Spinal cord (tissue), 10 donors: Measurements from ENCODE around the gene ARHGAP26. TPM values are rescaled to one million over a fixed set of nuclear protein-coding genes. Genes with fewer than 3 reads are reported as not detected.

Experiments
- DNase-seq, 6 donors: peaks; one replicate each; pipeline versions ENCODE4 v3.0.0 to v3.0.0-alpha.2; 2013 to 2015; ENCODE audit warnings: low spot score in 6 of 6, low read depth in 4 of 6
- H3K27ac ChIP-seq: one replicate; pipeline ENCODE4 v1.5.1; 2013; ENCODE audit warnings: low read depth, low read length, control low read depth
- H3K27me3 ChIP-seq: one replicate; pipeline ENCODE4 v1.6.1; 2013; ENCODE audit warnings: low read length; ENCODE audit not compliant: control insufficient read depth, insufficient read depth
- H3K36me3 ChIP-seq: one replicate; pipeline ENCODE4 v1.6.1; 2013; ENCODE audit warnings: low read length; ENCODE audit not compliant: control insufficient read depth, insufficient read depth
- H3K4me1 ChIP-seq: one replicate; pipeline ENCODE4 v1.6.1; 2013; ENCODE audit warnings: low read length; ENCODE audit not compliant: control insufficient read depth, insufficient read depth
- H3K4me3 ChIP-seq: one replicate; pipeline ENCODE4 v1.5.1; 2013; ENCODE audit warnings: low read depth, low read length, control low read depth
- H3K9me3 ChIP-seq: one replicate; pipeline ENCODE4 v1.6.1; 2013; ENCODE audit warnings: low read length; ENCODE audit not compliant: control insufficient read depth, insufficient read depth
- WGBS: methylation state at CpG from one replicate; pipeline ENCODE4 v1.1.5; 2013; ENCODE audit warnings: missing lambda C conversion rate; ENCODE audit not compliant: insufficient coverage; 5-methylcytosine and 5-hydroxymethylcytosine counted together
- polyA plus RNA-seq, 2 donors: library from polyadenylated mRNA; unstranded; fragments of 120-200 nt; gene quantifications; one replicate each; pipeline ENCODE4 v1.2.1, GENCODE V29; 2013; ENCODE audit not compliant: insufficient read length in 2 of 2
- total RNA-seq, 2 donors: library from RNA; depleted of rRNA in 1 of 2; stranded (reverse); fragments of 120-200 nt in 1 of 2; fragments of >200 nt in 1 of 2; gene quantifications; one replicate each; pipeline versions ENCODE4 v1.2.3 to v1.2.4, GENCODE V29; 2013 to 2014
- donor health status: healthy.

The ARHGAP26 gene
- total and polyA plus RNA-seq, 4 donors: 21.9 to 39.7 (median 22.4) TPM

DNA sequence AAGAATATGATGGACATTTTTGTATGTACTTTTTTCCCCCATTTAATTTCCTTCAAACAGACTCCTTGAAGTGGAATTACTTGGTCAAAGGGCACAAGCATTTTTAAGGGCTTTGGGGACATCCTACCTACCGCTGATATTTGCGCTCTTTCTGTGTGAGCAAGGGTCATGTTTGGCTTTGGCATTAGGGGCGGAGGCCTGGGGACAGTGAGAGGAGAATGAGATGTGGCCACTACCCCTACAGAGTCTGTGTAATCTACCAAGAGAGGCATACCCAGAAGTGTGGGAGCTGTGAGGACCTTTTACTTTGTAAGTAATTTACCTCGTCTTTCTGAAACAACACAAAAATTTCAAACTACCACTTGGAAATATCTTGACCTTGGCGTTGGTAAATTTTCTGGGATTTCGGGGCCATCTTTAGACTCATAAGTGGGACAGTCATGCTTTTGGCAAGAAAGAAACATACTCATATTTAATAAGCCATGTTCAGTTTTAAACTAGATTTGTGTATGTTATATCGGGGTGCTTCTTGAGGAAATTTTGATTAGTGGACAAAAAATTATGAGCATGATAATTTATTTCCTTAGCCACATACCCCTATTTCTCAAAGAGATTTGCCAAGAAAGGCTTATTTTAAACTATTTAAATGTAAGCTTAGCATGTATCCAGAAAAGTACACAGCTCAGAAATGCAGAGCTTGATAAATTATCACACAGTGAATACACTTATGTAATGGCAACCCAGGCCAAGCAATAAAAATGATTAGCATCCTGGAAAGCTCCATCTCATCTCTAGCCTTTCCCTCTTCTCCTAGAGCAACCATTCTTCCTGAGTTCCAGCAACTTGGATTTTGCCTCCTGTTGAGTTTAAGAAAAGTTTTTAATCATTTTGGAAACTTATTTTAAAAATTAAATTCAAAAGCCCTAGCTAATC, 63.6 kb downstream of the ARHGAP26 start:
- WGBS: 96% methylated on average over 3 of the region's 7 CpGs
- Histone ChIP-seq H3K9me3 (no peaks in the 10 kb centered on the region), H3K4me1 (no peaks in the 10 kb centered on the region), H3K27ac (no peak overlapping the region), H3K27me3 (no peaks in the 10 kb centered on the region), H3K4me3 (no peak overlapping the region), H3K36me3 (no peaks in the 10 kb centered on the region)
- DNase-seq: no peak

DNA sequence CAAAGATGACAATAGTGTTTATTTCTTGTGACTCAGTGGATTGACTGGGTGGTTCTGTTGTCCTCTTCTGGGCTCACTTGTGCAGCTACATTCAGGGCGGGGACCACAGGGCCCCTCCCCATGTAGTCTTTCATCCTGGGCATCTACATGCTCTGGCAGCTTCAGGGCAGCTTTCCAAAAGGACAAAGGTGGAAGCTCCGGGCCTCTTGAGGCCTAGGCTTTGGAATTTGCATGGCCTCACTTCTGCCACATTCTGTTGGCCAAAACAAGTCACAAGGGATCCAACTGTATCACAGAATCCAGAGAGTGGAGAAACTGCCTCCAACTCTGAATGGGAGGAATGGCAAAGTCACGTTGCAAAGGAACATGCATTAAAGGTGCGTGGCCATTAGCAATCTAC, 64.3 kb downstream of the ARHGAP26 start:
- Histone ChIP-seq H3K27me3 (no peaks in the 10 kb centered on the region), H3K4me1 (no peaks in the 10 kb centered on the region), H3K27ac (no peak overlapping the region), H3K9me3 (no peaks in the 10 kb centered on the region), H3K36me3 (no peaks in the 10 kb centered on the region), H3K4me3 (no peak overlapping the region)
- no peak for DNase-seq
- 79% methylated on average over 2 of the region's 4 CpGs for WGBS

DNA sequence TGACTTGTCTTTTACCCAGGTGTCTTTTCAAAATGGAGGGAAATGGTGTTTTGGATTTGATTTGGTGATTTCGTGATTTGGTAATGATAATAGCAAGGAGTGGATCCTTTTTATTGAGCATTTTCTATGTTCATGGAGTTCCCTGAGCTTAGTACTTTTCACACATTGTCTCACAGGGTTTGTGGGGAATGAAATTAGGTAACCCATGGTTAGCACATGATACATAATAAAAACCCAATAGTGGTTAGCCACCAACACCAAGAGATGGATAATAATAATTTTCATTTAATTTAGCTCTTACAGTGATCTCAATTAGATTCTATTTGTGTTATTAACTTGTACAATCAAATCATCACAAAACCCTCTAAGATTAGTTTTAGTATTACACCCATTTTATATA, 65.4 kb downstream of the ARHGAP26 start:
- H3K27ac ChIP-seq: no peak overlapping the region
- WGBS: 100% methylated on average over 1 of the region's 1 CpG
- no peak for DNase-seq
- no peaks in the 10 kb centered on the region for H3K36me3 ChIP-seq
- H3K4me3 ChIP-seq: no peak overlapping the region
- no peaks in the 10 kb centered on the region for H3K4me1 ChIP-seq
- H3K27me3 ChIP-seq: no peaks in the 10 kb centered on the region
- no peaks in the 10 kb centered on the region for H3K9me3 ChIP-seq

DNA sequence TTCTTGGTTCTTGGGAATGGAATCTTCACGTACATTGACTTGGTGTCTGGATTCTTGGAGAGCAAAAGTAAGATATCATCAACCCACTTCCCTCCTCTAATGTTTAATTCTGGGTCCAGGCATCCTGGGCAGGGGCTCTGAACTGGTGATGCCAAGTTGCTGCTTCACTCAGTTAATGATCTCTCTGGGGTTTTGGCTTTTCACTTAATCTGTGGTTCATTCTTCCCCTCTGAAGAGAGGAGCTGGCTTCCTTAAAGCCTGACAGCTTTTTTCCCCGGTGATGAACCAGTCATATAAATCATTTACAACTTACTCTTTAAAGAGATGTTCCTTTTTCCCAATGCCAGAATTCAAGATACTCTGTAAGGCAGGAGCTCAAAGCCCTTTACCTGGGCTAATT, 65.9 kb downstream of the ARHGAP26 start:
- no peak for DNase-seq
- H3K27ac ChIP-seq: no peak overlapping the region
- no peak overlapping the region for H3K4me3 ChIP-seq
- H3K27me3 ChIP-seq: no peaks in the 10 kb centered on the region
- 60% methylated on average over 1 of the region's 2 CpGs for WGBS
- H3K4me1 ChIP-seq: no peaks in the 10 kb centered on the region
- H3K9me3 ChIP-seq: no peaks in the 10 kb centered on the region
- no peaks in the 10 kb centered on the region for H3K36me3 ChIP-seq

DNA sequence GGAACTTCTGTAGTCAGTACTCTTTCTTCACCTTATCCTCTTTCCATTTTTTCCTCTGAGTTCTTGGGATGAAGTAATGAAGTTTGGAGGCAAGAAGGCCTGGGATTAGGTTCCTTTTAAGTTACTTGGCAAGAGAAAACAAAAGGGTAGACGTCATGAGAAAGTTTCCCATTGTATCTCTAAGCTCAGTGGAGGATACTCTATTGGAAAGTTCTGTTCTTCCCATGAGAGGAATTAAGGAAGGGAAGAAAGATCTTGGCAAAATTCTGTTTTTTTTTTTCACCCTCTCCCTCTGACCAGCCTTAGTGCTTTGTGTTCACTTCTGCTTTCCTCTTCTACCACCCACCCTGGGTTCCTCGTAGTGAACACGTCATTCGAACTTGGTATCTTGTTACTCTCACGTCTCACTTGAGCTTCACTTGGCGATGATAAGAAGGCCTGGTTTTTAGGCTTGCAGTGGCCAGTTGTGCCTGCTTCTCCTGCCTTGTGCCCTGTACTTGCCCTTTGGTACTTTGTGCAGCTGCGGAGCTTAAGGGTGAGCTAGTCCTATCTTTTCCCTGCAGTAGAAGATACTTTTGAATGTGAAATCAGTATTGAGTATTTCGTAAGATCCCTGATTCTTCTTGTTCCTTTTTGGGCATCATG, 67.0 kb downstream of the ARHGAP26 start:
- no peak overlapping the region for H3K27ac ChIP-seq
- no peaks in the 10 kb centered on the region for H3K36me3 ChIP-seq
- peaks cover 5% of the 10 kb centered on the region for H3K4me1 ChIP-seq
- 90% methylated on average over 7 of the region's 8 CpGs for WGBS
- no peak overlapping the region for H3K4me3 ChIP-seq
- H3K9me3 ChIP-seq: no peaks in the 10 kb centered on the region
- H3K27me3 ChIP-seq: no peaks in the 10 kb centered on the region
- no peak for DNase-seq

DNA sequence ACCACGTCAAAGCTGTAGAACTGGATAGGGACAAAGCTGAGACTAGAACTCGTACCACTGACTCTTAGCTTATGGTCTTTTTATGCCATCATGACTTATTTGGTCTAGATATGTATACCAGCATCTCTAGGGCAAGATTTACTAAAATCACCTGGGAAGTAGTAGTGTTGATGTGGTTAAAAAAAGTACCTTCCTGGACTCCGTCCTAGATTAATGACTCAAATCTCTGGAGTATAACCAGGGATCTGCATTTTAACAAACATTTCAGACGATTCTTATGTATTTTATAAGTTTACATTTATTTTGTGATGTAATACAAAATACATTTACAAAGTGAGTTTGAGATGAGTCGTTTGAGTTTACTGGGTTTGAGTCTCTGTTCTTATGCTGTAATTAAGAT, 68.7 kb downstream of the ARHGAP26 start:
- H3K4me1 ChIP-seq: peaks cover 5% of the 10 kb centered on the region
- no peaks in the 10 kb centered on the region for H3K36me3 ChIP-seq
- 80% methylated on average over 1 of the region's 5 CpGs for WGBS
- H3K4me3 ChIP-seq: no peak overlapping the region
- H3K9me3 ChIP-seq: no peaks in the 10 kb centered on the region
- no peak for DNase-seq
- H3K27me3 ChIP-seq: no peaks in the 10 kb centered on the region
- no peak overlapping the region for H3K27ac ChIP-seq

DNA sequence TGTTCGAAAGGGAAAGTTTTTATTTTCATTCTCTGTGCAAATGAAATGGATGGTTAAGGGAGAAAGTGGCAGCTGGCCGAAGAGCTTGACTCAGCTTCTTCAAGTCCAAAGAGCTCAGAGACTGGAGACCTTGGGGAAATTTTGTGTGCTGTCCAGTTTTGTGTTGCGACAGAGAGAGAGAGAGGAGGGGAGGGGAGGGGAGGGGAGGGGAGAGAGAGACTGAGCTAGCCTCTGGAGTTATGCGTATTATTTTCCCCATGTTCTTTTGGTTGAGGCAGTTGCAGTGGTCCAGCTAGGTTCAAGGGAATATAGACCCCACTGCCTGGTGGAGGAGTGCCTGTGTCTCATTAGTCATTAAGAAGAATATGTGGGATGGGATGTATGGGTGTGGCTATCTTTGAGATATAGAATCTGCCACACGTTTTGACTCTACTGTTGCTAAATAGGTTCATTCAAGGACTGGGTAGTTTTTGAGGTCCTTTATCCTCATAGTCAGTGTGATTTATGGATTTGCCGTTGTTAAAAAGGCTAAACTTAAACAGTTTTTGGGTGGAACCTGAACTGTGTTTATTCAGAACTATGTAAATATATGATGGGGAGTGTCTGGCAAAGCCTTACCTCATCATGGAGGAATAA, 69.7 kb downstream of the ARHGAP26 start:
- Histone ChIP-seq H3K4me1 (peaks cover 5% of the 10 kb centered on the region), H3K27ac (no peak overlapping the region), H3K4me3 (no peak overlapping the region), H3K9me3 (no peaks in the 10 kb centered on the region), H3K27me3 (no peaks in the 10 kb centered on the region), H3K36me3 (no peaks in the 10 kb centered on the region)
- no peak for DNase-seq
- WGBS: 82% methylated on average over 4 of the region's 6 CpGs

DNA sequence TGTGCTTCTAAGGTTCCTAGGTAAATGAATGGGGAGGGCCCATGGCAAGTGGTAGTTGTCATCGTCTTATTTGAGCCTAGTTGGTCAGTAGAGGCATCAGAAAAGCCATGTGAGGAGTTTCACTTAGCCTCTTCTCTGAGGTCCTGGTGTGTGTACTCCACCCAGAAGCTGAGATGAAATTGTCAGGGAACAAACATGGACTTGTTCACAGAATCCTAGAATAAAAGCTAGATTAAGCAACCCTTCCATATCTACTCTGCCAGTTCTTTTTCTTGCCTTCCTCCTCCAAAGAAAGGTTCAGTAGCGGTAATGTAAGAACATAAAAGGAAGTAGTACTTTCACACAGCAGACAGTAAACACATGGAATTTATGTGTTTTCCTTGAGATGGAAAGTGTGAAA, 70.4 kb downstream of the ARHGAP26 start:
- Histone ChIP-seq H3K9me3 (no peaks in the 10 kb centered on the region), H3K4me3 (no peak overlapping the region), H3K27ac (no peak overlapping the region), H3K36me3 (no peaks in the 10 kb centered on the region), H3K4me1 (peaks cover 10% of the 10 kb centered on the region), H3K27me3 (no peaks in the 10 kb centered on the region)
- no peak for DNase-seq
- WGBS: 88% methylated on average over 1 of the region's 2 CpGs

DNA sequence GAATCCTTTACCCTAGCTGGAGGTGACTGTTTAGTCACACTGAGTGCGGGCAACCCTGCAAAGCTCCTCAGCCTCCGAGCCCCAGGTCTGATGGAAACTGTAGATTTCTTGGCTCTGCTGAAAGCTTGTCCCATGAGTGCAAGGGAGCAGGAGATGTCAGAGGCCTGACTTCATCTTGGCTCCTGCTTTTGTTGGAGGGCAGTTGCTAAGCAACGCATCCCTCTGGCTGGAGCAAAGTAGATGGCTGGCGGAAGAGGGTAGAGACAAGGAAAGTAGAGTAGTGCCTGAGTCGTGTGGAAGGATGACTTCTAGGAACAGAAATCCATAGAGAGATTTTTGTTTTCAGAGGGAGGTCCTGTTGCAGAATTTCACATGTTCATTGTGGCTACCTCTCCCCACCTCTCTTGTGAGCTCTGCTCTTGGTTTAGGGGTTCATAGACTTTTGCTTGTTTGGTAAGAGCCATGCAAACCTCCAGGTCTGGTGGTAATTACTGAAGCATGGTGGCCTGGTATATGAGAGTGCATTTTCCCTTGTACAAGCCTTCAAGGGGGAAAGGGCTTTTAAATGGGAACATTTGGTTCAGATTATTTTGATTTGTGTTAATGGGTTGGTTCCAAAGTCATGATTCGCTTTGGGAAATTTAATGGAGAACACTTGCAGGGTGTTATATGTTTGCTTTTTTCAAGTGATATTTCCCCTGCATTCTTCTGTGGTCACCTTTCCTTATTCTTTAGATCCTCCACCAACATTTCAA, 71.5 kb downstream of the ARHGAP26 start:
- H3K4me3 ChIP-seq: no peak overlapping the region
- H3K9me3 ChIP-seq: no peaks in the 10 kb centered on the region
- H3K4me1 ChIP-seq: peaks cover 16% of the 10 kb centered on the region
- H3K27ac ChIP-seq: no peak overlapping the region
- no peaks in the 10 kb centered on the region for H3K36me3 ChIP-seq
- 43% methylated on average over 5 of the region's 6 CpGs for WGBS
- DNase-seq: peak in 2 of 6 donors; percentile 70 to 75
- no peaks in the 10 kb centered on the region for H3K27me3 ChIP-seq
